H4 (cell line): Measurements from ENCODE around the gene EDDM13. TPM values are rescaled to one million over a fixed set of nuclear protein-coding genes. Genes with fewer than 3 reads are reported as not detected.
"Not testable (repeated sequence)": the region's sequence is repeated elsewhere in the genome, so short reads cannot be mapped to it uniquely, and the experiment has no call there.

Experiments used
- DNase-seq: peaks from one replicate; pipeline ENCODE4 v3.0.0-alpha.2; 2015; ENCODE audit warnings: low spot score
- total RNA-seq: library from RNA; depleted of rRNA; stranded (reverse); fragments of >200 nt; shearing (Covaris generic); gene quantifications from 2 replicates; pipeline ENCODE4 v1.2.3, GENCODE V29; 2014

EDDM13 gene
- total RNA-seq, 1 experiment from 2014 or later = not detected

- DNase-seq = no peak
These were observed 23.2 kb downstream of the EDDM13 start for GRCh38 chr19:56295531-56296455.

DNA sequence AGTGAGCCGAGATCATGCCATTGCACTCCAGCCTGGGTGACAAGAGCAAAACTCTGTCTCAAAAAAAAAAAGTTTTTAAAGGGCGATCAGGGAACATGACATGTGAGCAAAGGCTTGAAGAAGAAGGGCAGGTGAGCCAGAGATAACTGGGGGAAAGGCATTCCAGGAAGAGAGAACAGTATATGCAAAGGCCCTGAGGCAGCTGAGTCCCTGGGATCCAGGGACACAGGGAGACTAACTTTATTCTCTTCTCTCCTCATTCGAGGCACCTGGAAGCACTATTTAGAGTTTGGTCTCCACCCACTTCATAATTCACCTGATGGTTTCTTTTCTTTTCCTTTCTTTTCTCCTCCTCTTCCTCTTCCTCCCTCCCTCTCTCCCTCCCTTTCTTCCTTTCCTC lies 24.5 kb downstream of the EDDM13 start:
- no peak for DNase-seq

DNA sequence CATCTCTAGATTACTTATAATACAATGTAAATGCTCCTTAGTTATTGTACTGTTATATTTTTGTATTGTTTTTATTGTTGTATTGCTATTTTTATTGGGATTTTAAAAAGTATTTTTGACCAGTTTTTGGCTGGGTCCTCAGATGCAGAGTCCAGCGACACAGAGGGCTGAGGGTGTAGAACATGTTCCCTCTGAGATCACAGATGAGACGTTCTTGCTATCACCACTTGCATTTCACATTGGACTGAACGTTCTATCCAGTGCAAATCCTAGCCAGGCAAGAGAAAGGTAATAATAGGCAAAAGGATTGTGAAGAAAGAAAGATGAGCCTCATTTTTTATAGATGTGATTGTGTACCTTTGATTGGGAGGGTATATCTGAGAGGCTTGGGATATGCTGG lies 27.1 kb downstream of the EDDM13 start:
- no peak for DNase-seq

- no peak for DNase-seq
These were observed 28.6 kb downstream of the EDDM13 start for GRCh38 chr19:56301155-56301554.

- DNase-seq = no peak
These were observed 29.5 kb downstream of the EDDM13 start for GRCh38 chr19:56301886-56302620.

DNA sequence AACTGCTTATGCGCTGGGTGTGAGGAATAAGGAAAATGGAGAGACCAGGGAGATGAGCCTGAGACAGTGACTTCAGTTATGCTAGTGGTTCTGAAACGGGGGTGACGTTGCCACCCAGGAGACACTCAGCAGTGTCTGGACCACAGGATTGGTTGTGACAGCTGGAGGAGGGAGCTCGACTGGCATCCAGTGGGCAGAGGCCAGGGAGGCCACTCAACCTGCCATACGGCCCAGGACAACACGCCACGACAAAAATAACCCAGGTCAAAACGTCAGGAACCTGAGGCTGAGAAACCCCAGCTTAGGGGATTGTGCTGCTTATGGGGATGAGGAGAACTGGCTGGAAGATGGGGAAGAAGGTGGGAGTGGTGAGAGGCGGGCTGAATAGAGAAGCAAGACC lies 31.7 kb downstream of the EDDM13 start:
- no peak for DNase-seq

DNA sequence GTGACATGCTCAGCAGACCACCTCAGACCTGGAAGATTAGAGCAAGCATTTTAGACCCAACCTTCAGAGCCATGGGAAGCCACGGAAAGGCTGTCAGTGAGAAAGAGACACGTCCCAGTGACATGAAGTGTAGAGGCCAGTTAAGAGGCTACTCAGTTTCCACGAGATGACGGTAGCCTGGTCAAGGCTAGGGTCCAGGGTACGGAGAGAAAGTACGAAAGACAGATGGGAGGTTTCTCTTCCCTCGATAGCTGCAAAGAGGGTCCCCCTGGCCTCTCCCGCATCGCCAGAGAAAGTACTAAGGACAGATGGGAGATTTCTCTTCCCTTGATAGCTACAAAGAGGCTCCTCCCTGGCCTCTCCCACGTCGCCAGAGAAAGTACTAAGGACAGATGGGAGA lies 33.5 kb downstream of the EDDM13 start:
- no peak for DNase-seq

DNA sequence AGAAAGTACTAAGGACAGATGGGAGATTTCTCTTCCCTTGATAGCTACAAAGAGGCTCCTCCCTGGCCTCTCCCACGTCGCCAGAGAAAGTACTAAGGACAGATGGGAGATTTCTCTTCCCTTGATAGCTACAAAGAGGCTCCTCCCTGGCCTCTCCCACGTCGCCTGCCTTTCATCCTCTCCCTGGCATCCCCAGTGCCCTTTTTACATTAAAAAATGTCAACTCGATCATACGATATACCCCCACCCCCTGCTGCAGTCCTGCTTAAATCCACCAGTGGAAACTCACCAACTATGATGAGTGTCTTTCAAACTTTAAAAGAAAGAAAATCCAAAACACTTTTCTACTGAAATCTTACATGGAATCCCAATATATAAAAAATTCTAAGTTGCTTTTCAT lies 34.5 kb downstream of the EDDM13 start:
- DNase-seq = not testable (repeated sequence)

- DNase-seq = no peak
These were observed 36.2 kb downstream of the EDDM13 start for GRCh38 chr19:56308792-56309191.

GRCh38 chr19:56309511-56310185 lies 37.1 kb downstream of the EDDM13 start:
- peak; percentile 74 for DNase-seq

- DNase-seq = no peak
These were observed 37.9 kb downstream of the EDDM13 start for GRCh38 chr19:56310462-56310861.

DNA sequence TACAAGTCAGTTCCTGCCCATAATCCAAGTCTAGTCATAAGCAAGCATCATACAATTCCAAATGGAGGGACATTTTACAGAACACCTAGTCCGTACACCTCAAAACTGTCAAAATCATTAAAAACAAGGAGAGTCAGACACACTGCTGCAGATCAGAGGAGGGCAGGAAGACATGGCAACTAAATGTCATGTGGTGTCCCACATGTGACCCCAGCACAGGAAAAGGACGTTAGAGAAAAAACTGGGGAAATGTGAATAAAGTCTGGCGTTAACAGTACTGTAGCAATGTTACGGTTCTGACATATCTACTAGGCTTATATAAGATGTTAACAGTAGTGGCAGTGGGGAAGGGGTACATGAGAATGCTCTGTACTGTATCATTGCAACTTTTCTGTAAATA lies 39.8 kb downstream of the EDDM13 start:
- no peak for DNase-seq

- no peak for DNase-seq
These were observed 40.5 kb downstream of the EDDM13 start for GRCh38 chr19:56312787-56313657.

GRCh38 chr19:56314018-56314380 lies 41.5 kb downstream of the EDDM13 start:
- no peak for DNase-seq

GRCh38 chr19:56314381-56315076 lies 42.0 kb downstream of the EDDM13 start, which contains the start of gene ZSCAN5A:
Gene ZSCAN5A (minus strand): TSS chr19:56314839. CDS start chr19:56225046, 89,793 bp downstream.
- peak; percentile 98 for DNase-seq

DNA sequence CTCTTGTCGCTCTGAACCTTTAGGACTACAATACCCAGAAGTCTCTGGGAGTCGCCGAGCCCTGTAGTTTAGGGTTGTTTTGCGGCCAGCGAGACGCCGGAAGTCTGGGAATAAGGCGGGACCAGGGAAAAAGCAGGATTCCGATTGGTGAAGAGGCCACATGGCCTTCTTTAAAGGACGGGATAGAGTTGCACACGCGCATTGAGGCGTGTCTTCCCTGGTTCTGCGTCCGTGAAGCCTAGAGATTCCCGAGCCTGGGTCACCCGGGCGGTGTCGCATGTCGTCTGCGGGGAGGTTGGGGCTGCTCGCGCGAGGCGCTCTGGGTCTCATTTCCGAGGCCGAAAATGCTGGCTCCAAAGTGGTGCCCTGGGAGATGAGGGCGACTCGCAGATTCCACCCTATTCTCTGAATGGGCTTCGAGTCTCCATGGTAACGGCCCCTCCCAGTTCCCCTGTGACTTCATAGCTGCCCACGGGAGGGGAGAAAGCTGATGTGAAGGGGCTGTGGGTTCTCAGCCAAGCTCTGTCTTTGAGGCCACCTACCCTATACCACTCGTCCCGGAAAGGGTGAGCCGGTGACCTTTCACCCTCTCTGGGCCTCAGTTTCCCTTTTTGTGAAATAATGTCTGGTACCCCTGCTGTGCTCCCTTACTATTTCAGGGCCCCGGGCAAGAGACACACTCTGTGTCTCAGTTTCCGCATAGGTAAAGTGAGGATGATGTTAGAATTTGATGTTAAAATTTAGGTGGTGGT lies 42.7 kb downstream of the EDDM13 start:
- DNase-seq = peak; percentile 100

DNA sequence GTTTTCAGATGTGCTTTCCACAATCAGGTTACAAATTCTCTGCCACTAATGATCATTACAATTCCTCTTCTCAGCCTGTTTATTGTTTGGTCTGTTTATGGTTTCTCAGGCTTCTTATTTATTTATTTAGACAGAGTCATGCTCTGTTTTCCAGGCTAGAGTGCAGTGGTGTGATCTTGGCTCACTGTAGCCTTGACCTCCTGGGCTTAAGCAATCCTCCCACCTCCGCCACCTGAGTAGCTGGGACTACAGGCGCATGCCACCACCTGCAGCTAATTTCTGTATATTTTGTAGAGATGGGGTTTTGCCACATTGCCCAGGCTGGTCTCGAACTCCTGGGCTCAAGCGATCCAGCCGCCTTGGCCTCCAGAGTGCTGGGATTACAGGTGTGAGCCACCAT lies 44.2 kb downstream of the EDDM13 start:
- DNase-seq = no peak

DNA sequence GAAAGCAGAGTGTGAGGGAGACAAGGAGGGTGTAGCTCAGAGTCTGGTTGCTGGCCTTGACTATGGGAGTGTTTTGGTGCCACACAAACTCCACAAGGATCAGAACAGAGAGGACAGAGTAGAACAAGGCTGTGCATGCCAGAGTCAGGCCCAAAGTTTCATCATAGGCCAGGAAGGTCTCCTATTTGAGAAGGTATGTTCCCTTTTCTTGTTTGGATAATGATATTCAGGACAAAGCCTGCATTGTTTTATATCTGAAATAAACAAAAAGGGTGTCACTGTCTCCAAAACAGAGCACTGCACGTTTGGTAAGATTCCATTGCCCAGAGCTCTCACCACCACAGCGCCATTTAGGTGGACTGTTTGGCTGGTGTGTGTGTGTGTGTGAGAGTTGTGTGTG lies 45.2 kb downstream of the EDDM13 start:
- no peak for DNase-seq

- no peak for DNase-seq
These were observed 47.4 kb downstream of the EDDM13 start for GRCh38 chr19:56319991-56320390.
